Measurements from ENCODE around the gene PGAP6.
"Not testable (repeated sequence)": the region's sequence is repeated elsewhere in the genome, so short reads cannot be mapped to it uniquely, and the experiment has no call there.

The PGAP6 gene

DNA sequence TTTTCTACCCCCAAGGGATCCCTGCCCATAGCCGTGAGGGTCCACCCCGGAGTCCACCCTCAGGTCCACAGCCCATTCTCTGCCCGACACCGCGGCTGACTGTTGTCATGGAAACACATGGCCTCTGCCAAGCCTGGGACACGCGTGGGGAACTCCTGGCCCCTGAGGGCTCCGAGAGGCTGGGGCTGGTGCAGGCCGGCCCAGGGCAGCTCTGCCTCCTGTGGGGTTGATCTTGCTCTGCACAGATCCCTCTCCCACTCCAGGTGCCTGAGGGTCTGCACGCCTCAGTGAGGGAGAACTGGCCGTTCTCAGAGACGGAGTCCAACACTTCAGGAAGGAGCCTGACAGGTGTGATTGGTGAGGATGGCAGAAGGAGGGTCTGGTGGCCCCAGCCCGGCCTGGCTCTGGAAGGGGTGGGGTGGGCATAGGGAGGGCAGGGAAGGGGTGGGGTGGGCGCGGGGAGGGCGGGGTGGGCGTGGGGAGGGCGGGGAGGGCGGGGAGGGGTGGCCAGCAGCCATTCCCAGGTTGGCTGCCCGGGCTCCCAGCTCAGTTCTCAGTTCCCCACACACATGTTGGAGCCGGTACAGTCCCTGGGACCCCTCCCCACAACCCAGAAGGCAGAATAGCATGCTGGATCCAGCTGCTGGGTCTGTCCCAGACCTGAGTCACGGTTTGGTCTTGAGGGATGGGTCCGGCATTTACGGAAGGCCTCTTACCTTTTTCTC, 17.9 kb downstream of the PGAP6 start:
- Histone ChIP-seq H3K9ac (ENCODE audit: low read length) (no peak overlapping the region), H3K4me1 (ENCODE audit: low read length) (no peaks in the 10 kb centered on the region), H3K27me3 (replicated peaks; ENCODE audit: insufficient read depth, low read length) (peaks cover 15% of the 10 kb centered on the region), H3K4me2 (ENCODE audit: low read depth, low read length) (no peak overlapping the region), H3F3A (ENCODE audit: insufficient read depth, low read length) (no peaks in the 10 kb centered on the region), H3K4me3 (ENCODE audit: low read length) (no peak overlapping the region), H4K20me1 (ENCODE audit: insufficient read depth, low read length) (no peaks in the 10 kb centered on the region), H3K79me2 (ENCODE audit: low read length) (no peaks in the 10 kb centered on the region), H3K9me2 (replicated peaks; ENCODE audit: insufficient read depth, low read length) (no peaks in the 10 kb centered on the region), H3K9me3 (replicated peaks; ENCODE audit: insufficient read depth, low read length) (no peaks in the 10 kb centered on the region), H3K27ac (ENCODE audit: low read length) (no peak overlapping the region), H2AFZ (ENCODE audit: low read length) (no peak overlapping the region), H3K36me3 (replicated peaks; ENCODE audit: insufficient read depth, low read length) (no peaks in the 10 kb centered on the region)
- DNase-seq: no peak
- no peak for TF ChIP-seq EZH2phosphoT487 (IDR thresholded peaks at IDR 0.05; ENCODE audit: low read length)

- TF ChIP-seq EZH2 (optimal IDR thresholded peaks at IDR 0.05; ENCODE audit: low read depth, low read length) (no peak), EZH2phosphoT487 (IDR thresholded peaks at IDR 0.05; ENCODE audit: low read length) (no peak)
- TF ChIP-seq, protein P1, sequence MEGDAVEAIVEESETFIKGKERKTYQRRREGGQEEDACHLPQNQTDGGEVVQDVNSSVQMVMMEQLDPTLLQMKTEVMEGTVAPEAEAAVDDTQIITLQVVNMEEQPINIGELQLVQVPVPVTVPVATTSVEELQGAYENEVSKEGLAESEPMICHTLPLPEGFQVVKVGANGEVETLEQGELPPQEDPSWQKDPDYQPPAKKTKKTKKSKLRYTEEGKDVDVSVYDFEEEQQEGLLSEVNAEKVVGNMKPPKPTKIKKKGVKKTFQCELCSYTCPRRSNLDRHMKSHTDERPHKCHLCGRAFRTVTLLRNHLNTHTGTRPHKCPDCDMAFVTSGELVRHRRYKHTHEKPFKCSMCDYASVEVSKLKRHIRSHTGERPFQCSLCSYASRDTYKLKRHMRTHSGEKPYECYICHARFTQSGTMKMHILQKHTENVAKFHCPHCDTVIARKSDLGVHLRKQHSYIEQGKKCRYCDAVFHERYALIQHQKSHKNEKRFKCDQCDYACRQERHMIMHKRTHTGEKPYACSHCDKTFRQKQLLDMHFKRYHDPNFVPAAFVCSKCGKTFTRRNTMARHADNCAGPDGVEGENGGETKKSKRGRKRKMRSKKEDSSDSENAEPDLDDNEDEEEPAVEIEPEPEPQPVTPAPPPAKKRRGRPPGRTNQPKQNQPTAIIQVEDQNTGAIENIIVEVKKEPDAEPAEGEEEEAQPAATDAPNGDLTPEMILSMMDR (IDR thresholded peaks at IDR 0.05; ENCODE audit: low read length): no peak
- DNase-seq: no peak
- Histone ChIP-seq H3K27ac (ENCODE audit: low read length) (no peak overlapping the region), H3K4me3 (ENCODE audit: low read length) (no peak overlapping the region), H3K4me2 (ENCODE audit: low read depth, low read length) (no peak overlapping the region), H4K20me1 (ENCODE audit: insufficient read depth, low read length) (no peaks in the 10 kb centered on the region), H3K36me3 (replicated peaks; ENCODE audit: insufficient read depth, low read length) (no peaks in the 10 kb centered on the region), H2AFZ (ENCODE audit: low read length) (no peak overlapping the region), H3K79me2 (ENCODE audit: low read length) (no peaks in the 10 kb centered on the region), H3K27me3 (replicated peaks; ENCODE audit: insufficient read depth, low read length) (peaks cover 15% of the 10 kb centered on the region), H3K9ac (ENCODE audit: low read length) (no peak overlapping the region), H3K4me1 (ENCODE audit: low read length) (no peaks in the 10 kb centered on the region), H3K9me2 (replicated peaks; ENCODE audit: insufficient read depth, low read length) (no peaks in the 10 kb centered on the region), H3F3A (ENCODE audit: insufficient read depth, low read length) (no peaks in the 10 kb centered on the region), H3K9me3 (replicated peaks; ENCODE audit: insufficient read depth, low read length) (no peaks in the 10 kb centered on the region)
Measured at GRCh38 chr16:363110-363765, 18.5 kb downstream of the PGAP6 start.

DNA sequence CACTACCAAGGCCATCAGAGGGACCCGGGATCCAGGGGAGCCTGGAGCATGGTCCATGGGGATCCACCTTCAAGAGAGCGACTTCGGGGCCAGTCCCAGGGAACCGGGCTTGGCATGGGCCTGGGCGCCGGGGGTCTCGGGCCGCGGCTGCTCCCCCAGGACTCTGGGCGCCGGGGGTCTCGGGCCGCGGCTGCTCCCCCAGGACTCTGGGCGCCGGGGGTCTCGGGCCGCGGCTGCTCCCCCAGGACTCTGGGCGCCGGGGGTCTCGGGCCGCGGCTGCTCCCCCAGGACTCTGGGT, 19.1 kb downstream of the PGAP6 start:
- not testable (repeated sequence) for H3F3A ChIP-seq (ENCODE audit: insufficient read depth, low read length); H3K4me3 ChIP-seq (ENCODE audit: low read length); H3K4me1 ChIP-seq (ENCODE audit: low read length); H2AFZ ChIP-seq (ENCODE audit: low read length); H3K79me2 ChIP-seq (ENCODE audit: low read length); H3K9ac ChIP-seq (ENCODE audit: low read length); H3K36me3 ChIP-seq (replicated peaks; ENCODE audit: insufficient read depth, low read length); H3K27ac ChIP-seq (ENCODE audit: low read length); H3K9me2 ChIP-seq (replicated peaks; ENCODE audit: insufficient read depth, low read length); DNase-seq; H3K4me2 ChIP-seq (ENCODE audit: low read depth, low read length); H3K9me3 ChIP-seq (replicated peaks; ENCODE audit: insufficient read depth, low read length); H4K20me1 ChIP-seq (ENCODE audit: insufficient read depth, low read length)
- H3K27me3 ChIP-seq (replicated peaks; ENCODE audit: insufficient read depth, low read length): peaks cover 15% of the 10 kb centered on the region

GRCh38 chr16:361872-362701, 19.7 kb downstream of the PGAP6 start:
- Histone ChIP-seq H3K36me3 (replicated peaks; ENCODE audit: insufficient read depth, low read length) (no peaks in the 10 kb centered on the region), H3K4me1 (ENCODE audit: low read length) (no peaks in the 10 kb centered on the region), H3K4me2 (ENCODE audit: low read depth, low read length) (peak overlapping the region; percentile 80), H3K9ac (ENCODE audit: low read length) (no peak overlapping the region), H3K4me3 (ENCODE audit: low read length) (no peak overlapping the region), H3K9me3 (replicated peaks; ENCODE audit: insufficient read depth, low read length) (no peaks in the 10 kb centered on the region), H4K20me1 (ENCODE audit: insufficient read depth, low read length) (no peaks in the 10 kb centered on the region), H3K79me2 (ENCODE audit: low read length) (no peaks in the 10 kb centered on the region), H3K9me2 (replicated peaks; ENCODE audit: insufficient read depth, low read length) (no peaks in the 10 kb centered on the region), H3K27ac (ENCODE audit: low read length) (no peak overlapping the region), H2AFZ (ENCODE audit: low read length) (peak overlapping the region; percentile 54), H3F3A (ENCODE audit: insufficient read depth, low read length) (no peaks in the 10 kb centered on the region), H3K27me3 (replicated peaks; ENCODE audit: insufficient read depth, low read length) (peaks cover 15% of the 10 kb centered on the region)
- peak; percentile 78 for DNase-seq
- no peak for TF ChIP-seq EZH2phosphoT487 (IDR thresholded peaks at IDR 0.05; ENCODE audit: low read length)
- TF ChIP-seq, protein P1 (IDR thresholded peaks at IDR 0.05; ENCODE audit: low read length): peak; percentile 84

Data from MM.1S (cell line).